Peyer's patch (tissue), 4 donors: Measurements from ENCODE around the gene NHSL1. TPM values are rescaled to one million over a fixed set of nuclear protein-coding genes. Genes with fewer than 3 reads are reported as not detected.
"Not testable (repeated sequence)": the region's sequence is repeated elsewhere in the genome, so short reads cannot be mapped to it uniquely, and the experiment has no call there.

Experiments
- DNase-seq, 3 donors: peaks; one replicate each; pipeline ENCODE4 v3.0.0-alpha.2; 2017 to 2019
- H3K27ac ChIP-seq, 4 donors: fragments of 200-600 bp; sonication (generic); one replicate each; pipeline ENCODE4 v1.5.1; 2016 to 2019
- H3K27me3 ChIP-seq, 2 donors: fragments of 200-600 bp; sonication (generic); one replicate each; pipeline ENCODE4 v1.5.1; 2019
- H3K36me3 ChIP-seq, 3 donors: fragments of 200-600 bp; sonication (generic); one replicate each; pipeline ENCODE4 v1.5.1; 2016 to 2019
- H3K4me1 ChIP-seq, 4 donors: fragments of 200-600 bp; sonication (generic); one replicate each; pipeline ENCODE4 v1.5.1; 2016 to 2019
- H3K4me3 ChIP-seq, 4 donors: fragments of 200-600 bp; sonication (generic); 1 replicate in 3 of 4; 2 replicates in 1 of 4; pipeline ENCODE4 v1.5.1; 2016 to 2019; ENCODE audit warnings: mild to moderate bottlenecking in 1 of 4
- H3K9me3 ChIP-seq, 4 donors: fragments of 200-600 bp; sonication (generic); one replicate each; pipeline ENCODE4 v1.5.1; 2016 to 2019; ENCODE audit warnings: mild to moderate bottlenecking in 1 of 4
- CTCF ChIP-seq, 6 experiments: fragments of 450-650 bp in 4 of 6; fragments of 200-600 bp in 2 of 6; sonication (generic) in 1 of 6; IDR thresholded peaks; one replicate each; pipeline ENCODE4 v1.5.1; 2017 to 2019; ENCODE audit warnings: antibody characterized with exemption in 6 of 6, mild to moderate bottlenecking in 3 of 6, moderate library complexity in 1 of 6
- POLR2A ChIP-seq, 2 donors: fragments of 450-650 bp; IDR thresholded peaks; one replicate each; pipeline ENCODE4 v1.5.1; 2017; ENCODE audit warnings: antibody characterized with exemption in 2 of 2, mild to moderate bottlenecking in 2 of 2, moderate library complexity in 2 of 2
- total RNA-seq, 4 donors: library from RNA; depleted of rRNA; stranded (reverse); fragments of >200 nt; gene quantifications; one replicate each; pipeline ENCODE4 v1.1.0, GENCODE V29; 2016

Gene NHSL1
- total RNA-seq, 4 donors from 2014 or later = 48.7 to 187 (median 160) TPM

- no peak for DNase-seq
- no peak overlapping the region for H3K4me3 ChIP-seq
- H3K36me3 ChIP-seq = peaks cover 0 to 59% (median 0%) of the 10 kb centered on the region in 3 donors
- no peak overlapping the region for H3K27ac ChIP-seq
- H3K27me3 ChIP-seq = no peaks in the 10 kb centered on the region
- TF ChIP-seq POLR2A (IDR thresholded peaks at IDR 0.05) (no peak), CTCF (IDR thresholded peaks at IDR 0.05) (no peak)
- no peaks in the 10 kb centered on the region for H3K9me3 ChIP-seq
- peaks cover 0 to 8% (median 0%) of the 10 kb centered on the region in 4 donors for H3K4me1 ChIP-seq
Observed at GRCh38 chr6:138426500-138427123, 72.7 kb downstream of the NHSL1 start.

- H3K4me3 ChIP-seq, H3K4me1 ChIP-seq, DNase-seq, H3K9me3 ChIP-seq, H3K27me3 ChIP-seq, H3K27ac ChIP-seq: not testable (repeated sequence)
- peaks cover 0 to 51% (median 0%) of the 10 kb centered on the region in 3 donors for H3K36me3 ChIP-seq
Observed at GRCh38 chr6:138425256-138425655, 74.0 kb downstream of the NHSL1 start.

GRCh38 chr6:138424004-138424904 is 75.0 kb downstream of the NHSL1 start:
- Histone ChIP-seq H3K36me3 (peaks cover 0 to 50% (median 0%) of the 10 kb centered on the region in 3 donors), H3K9me3 (no peaks in the 10 kb centered on the region), H3K4me1 (peaks cover 0 to 4% (median 0%) of the 10 kb centered on the region in 4 donors), H3K4me3 (no peak overlapping the region), H3K27me3 (no peaks in the 10 kb centered on the region), H3K27ac (no peak overlapping the region)
- DNase-seq = no peak
- no peak for TF ChIP-seq POLR2A (IDR thresholded peaks at IDR 0.05)
- TF ChIP-seq CTCF (IDR thresholded peaks at IDR 0.05) = no peak

- no peak for DNase-seq
- Histone ChIP-seq H3K4me1 (no peaks in the 10 kb centered on the region), H3K27ac (no peak overlapping the region), H3K27me3 (no peaks in the 10 kb centered on the region), H3K4me3 (no peak overlapping the region), H3K9me3 (no peaks in the 10 kb centered on the region), H3K36me3 (peaks cover 0 to 40% (median 0%) of the 10 kb centered on the region in 3 donors)
- TF ChIP-seq CTCF (IDR thresholded peaks at IDR 0.05) = no peak
- no peak for TF ChIP-seq POLR2A (IDR thresholded peaks at IDR 0.05)
Observed at GRCh38 chr6:138422861-138423260, 76.4 kb downstream of the NHSL1 start.

- no peak overlapping the region for H3K27ac ChIP-seq
- peaks cover 0 to 33% (median 0%) of the 10 kb centered on the region in 3 donors for H3K36me3 ChIP-seq
- DNase-seq = no peak
- H3K4me3 ChIP-seq = no peak overlapping the region
- no peaks in the 10 kb centered on the region for H3K9me3 ChIP-seq
- no peaks in the 10 kb centered on the region for H3K4me1 ChIP-seq
- no peak for TF ChIP-seq POLR2A (IDR thresholded peaks at IDR 0.05)
- TF ChIP-seq CTCF (IDR thresholded peaks at IDR 0.05) = no peak
- H3K27me3 ChIP-seq = no peaks in the 10 kb centered on the region
Observed at GRCh38 chr6:138421608-138422007, 77.7 kb downstream of the NHSL1 start.

- no peaks in the 10 kb centered on the region for H3K27me3 ChIP-seq
- H3K9me3 ChIP-seq = no peaks in the 10 kb centered on the region
- no peak for TF ChIP-seq CTCF (IDR thresholded peaks at IDR 0.05)
- no peak for TF ChIP-seq POLR2A (IDR thresholded peaks at IDR 0.05)
- H3K4me3 ChIP-seq = no peak overlapping the region
- H3K4me1 ChIP-seq = no peaks in the 10 kb centered on the region
- DNase-seq = no peak
- peaks cover 0 to 29% (median 0%) of the 10 kb centered on the region in 3 donors for H3K36me3 ChIP-seq
- H3K27ac ChIP-seq = no peak overlapping the region
Observed at GRCh38 chr6:138421089-138421488, 78.2 kb downstream of the NHSL1 start.
